CD4-positive, alpha-beta T cell treated with Interleukin-1 beta for 1 hour (primary cell): ENCODE data around the gene RELN.

Source experiments
- DNase-seq, 2 donors: peaks; one replicate each; pipeline ENCODE4 v3.0.0-alpha.2; 2020 to 2022

Gene RELN

GRCh38 chr7:103989785-103990767 is 618 bp upstream of the RELN start:
- no peak for DNase-seq

DNA sequence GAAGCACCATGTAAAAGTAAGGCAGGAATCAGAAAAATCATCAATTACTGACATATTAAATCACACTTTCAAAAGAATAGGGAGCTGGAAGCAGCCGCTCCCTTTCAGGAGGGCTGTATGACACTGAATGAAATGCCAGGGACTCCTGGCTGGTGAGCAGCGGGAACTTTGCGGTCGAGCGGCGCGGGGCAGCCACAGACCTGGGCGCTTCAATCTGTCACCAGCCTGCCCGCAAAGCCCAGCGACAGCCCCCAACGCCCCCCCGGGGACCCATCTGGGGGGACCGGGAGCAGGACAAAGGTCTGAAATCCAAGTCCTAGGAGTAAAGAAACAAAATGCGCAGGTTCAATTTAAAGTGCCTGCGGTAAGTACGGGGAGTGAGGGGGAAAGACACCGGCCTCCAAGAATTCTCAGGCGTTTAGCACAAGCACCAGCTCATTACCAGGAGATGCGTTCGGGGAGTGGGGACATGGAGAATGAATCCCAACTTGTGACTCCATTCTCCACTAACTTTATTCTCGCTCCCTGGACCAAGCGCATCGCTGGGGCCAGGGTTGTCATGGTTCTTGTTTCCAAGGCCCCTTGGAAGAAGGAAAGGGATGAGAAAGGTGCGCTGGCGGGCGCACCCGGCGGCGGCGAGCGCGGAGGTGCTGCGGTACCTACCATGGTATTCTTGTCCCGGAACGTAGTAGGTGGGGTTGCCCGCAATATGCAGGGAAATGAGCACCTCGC is 824 bp downstream of the RELN start:
- no peak for DNase-seq

DNA sequence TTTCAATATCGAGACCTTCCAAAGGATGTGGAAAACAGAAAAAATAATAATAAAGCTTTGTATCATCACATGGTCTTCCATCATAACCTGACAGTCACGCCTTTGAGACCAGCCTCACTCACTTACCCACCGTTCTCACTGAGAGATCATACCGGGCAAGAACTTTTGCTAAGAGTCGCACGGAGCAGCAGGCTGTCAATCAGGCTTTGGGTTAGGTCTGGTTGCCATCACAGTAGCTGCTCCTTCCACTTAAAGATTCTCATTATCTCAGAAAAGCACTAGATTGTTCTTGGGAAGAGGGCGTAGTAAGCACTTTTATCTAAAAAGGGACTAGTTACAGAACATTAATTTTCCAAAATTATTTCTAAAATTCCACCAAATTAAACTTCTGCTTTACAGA is 2.0 kb downstream of the RELN start:
- DNase-seq = no peak

GRCh38 chr7:103985565-103986126 is 3.8 kb downstream of the RELN start:
- no peak for DNase-seq

- DNase-seq = no peak
Measured at GRCh38 chr7:103984050-103984449, 5.4 kb downstream of the RELN start.

- DNase-seq = no peak
Measured at GRCh38 chr7:103983201-103983977, 6.1 kb downstream of the RELN start.

- DNase-seq = no peak
Measured at GRCh38 chr7:103981003-103981423, 8.4 kb downstream of the RELN start.

GRCh38 chr7:103972779-103973434 is 16.6 kb downstream of the RELN start:
- DNase-seq = no peak

DNA sequence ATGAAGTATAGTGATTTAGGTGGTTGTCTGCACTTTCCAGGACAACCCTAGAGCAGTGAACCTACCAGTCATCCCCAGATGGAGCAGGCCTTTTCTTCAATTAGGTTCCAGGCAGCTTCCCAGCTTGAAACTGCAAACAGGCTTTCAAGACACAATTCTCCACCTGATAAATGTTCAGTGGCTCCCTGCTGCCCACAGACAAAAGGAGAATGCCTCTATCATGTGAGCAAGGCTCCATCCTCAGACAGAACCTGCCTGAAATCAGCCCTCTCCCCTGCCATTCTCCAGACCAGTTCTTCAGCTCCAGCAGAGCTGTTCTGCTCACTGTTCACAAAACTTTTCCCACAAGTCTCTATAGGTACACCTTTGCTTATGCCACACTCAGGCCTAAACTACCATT is 22.1 kb downstream of the RELN start:
- DNase-seq = no peak

DNA sequence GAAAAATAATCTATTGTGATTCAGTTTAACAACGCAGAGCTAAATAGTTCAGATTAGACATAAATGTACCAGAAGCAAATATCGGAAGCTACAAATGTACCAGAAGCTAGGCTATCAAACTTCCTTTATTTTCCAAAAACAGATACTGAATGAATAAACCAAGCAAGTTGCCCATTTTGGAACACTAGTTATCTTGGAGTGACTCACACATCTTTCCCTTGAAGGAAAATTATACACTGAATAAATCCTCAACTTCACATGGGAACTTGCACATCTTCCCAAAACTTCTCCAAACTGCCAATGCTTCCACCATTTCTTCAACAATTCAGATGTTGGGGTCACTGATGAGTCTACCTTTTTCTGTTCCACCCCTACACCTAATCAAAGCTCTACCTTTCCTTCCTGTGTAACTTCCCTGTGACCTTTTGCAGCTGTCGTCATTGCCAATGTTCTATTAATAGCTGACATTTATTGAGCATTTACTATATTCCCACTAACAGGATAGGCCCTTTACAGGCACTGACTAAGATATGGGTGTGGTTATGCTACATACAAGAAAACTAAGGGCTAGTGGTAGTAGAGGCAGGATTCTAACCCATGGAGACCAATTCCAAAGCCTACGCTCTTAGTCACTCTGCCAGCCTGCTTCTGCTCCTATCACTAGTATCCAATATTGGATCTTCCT is 22.7 kb downstream of the RELN start:
- no peak for DNase-seq

GRCh38 chr7:103964269-103964668 is 25.2 kb downstream of the RELN start:
- DNase-seq = no peak

GRCh38 chr7:103962070-103962469 is 27.4 kb downstream of the RELN start:
- no peak for DNase-seq

DNA sequence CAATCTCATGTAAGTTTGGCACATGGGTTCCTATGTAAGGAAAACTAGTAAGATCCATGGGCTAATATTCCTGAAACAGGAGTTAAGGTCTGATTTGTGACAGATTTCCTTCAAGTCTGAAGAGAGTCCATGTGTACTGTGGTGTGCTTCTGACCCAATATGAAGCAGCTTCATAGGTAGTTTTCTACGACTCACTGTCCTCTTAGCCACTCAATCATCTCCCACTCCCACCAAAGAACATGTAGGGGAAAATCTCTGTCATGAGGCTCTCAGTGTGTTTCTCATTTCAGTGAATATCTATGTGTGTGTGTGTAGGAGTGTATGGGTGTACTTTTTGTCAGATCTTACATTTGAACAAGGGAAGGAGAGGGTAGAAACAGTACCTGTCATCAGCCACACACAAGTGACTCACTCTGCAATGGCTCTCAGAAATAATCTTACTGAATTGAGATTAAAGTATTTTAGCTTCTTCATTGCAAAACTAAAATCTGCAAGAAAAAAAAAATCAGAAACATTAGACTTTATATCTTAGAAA is 31.1 kb downstream of the RELN start:
- no peak for DNase-seq

GRCh38 chr7:103955985-103956384 is 33.5 kb downstream of the RELN start:
- no peak for DNase-seq

- no peak for DNase-seq
Measured at GRCh38 chr7:103952408-103952807, 37.0 kb downstream of the RELN start.

- no peak for DNase-seq
Measured at GRCh38 chr7:103951311-103951710, 38.1 kb downstream of the RELN start.

DNA sequence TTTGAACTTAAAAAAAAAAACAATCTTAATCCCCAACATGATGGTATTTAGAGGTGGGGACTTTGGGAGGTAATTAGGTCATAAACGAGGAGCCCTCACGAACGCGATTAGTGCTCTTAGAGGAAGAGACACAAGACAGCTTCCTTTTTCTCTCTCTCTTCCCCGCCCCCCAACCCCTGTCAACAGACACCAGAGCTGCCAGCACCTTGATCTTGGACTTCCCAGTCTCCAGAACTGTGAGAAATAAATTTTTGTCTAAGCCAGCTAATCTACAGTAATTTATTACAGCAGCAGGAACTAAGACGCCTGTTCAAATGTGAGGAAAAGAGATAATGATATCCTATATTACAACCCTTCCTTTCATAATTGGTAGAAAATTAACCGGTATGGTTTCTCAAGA is 40.1 kb downstream of the RELN start:
- DNase-seq = no peak

DNA sequence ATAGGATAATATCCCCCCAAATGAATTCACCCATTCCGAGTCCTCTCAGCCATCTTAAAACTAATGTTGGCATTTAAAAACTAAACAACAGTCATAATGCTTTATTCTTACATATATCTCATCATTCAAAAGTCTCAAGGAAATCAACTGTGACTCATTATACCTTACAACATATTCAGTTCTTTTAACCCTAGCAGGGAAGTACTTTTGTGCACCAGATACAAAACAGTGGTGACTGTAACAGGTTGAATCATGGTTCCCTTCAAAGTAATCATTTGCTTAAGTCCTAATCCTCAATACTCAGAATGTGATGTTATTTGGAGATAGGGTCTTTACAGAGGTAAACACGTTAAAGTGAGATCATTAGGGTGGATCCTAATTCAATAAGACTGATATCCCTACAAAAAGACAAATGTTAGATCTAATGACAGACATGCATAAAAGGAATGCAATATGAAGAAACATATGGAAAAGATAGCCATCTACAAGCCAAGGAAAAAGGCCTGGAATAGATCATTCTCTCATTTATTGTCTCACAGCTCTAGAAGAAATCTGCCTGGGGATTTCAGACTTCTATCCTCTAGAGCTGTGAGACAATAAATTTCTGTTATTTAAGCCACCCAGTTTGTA is 42.3 kb downstream of the RELN start:
- DNase-seq = no peak

- no peak for DNase-seq
Measured at GRCh38 chr7:103944230-103944900, 45.1 kb downstream of the RELN start.

- no peak for DNase-seq
Measured at GRCh38 chr7:103941976-103942375, 47.5 kb downstream of the RELN start.
